SK-N-SH treated with all-trans-retinoic acid at 6 μM for 48 hours (cell line): ENCODE results near the gene SLC7A6OS.

Experiments
- ATAC-seq: fragments of 200-7000 bp; cut with Tn5 transposase; 3 replicates; pipeline ENCODE4 v1.9.1; 2020; ENCODE audit warnings: mild to moderate bottlenecking, moderate library complexity
- ARNTL ChIP-seq: fragments of 450-650 bp; formaldehyde crosslinking; IDR thresholded peaks from 2 replicates; pipeline ENCODE4 v1.5.0; 2020; ENCODE audit warnings: low read depth, mild to moderate bottlenecking, moderate library complexity, borderline replicate concordance
- BACH2 ChIP-seq: fragments of 250-450 bp; sonication (Bioruptor Pico); IDR thresholded peaks from 2 replicates; pipeline ENCODE4 v1.9.0; 2021; ENCODE audit warnings: mild to moderate bottlenecking, borderline replicate concordance
- CREB5 ChIP-seq: fragments of 250-450 bp; sonication (Bioruptor Pico); IDR thresholded peaks from 2 replicates; pipeline ENCODE4 v1.5.1; 2020; ENCODE audit warnings: low read depth, mild to moderate bottlenecking, moderate library complexity
- CSRNP3 ChIP-seq: fragments of 250-450 bp; sonication (Bioruptor Pico); IDR thresholded peaks from 2 replicates; pipeline ENCODE4 v1.5.1; 2021; ENCODE audit warnings: mild to moderate bottlenecking, moderate library complexity
- ESRRG ChIP-seq: fragments of 250-450 bp; sonication (Bioruptor Pico); IDR thresholded peaks from 2 replicates; pipeline ENCODE4 v1.6.1; 2021; ENCODE audit warnings: mild to moderate bottlenecking
- GLIS3 ChIP-seq: fragments of 250-450 bp; sonication (Bioruptor Pico); IDR thresholded peaks from 2 replicates; pipeline ENCODE4 v1.5.0; 2020; ENCODE audit warnings: mild to moderate bottlenecking, moderate library complexity
- OSR1 ChIP-seq: fragments of 250-450 bp; sonication (Bioruptor Pico); IDR thresholded peaks from 2 replicates; pipeline ENCODE4 v1.8.0; 2022; ENCODE audit warnings: moderate library complexity, mild to moderate bottlenecking, inconsistent platforms
- PATZ1 ChIP-seq: fragments of 250-450 bp; sonication (Bioruptor Pico); IDR thresholded peaks from 2 replicates; pipeline ENCODE4 v1.8.0; 2020; ENCODE audit warnings: mild to moderate bottlenecking, moderate library complexity, borderline replicate concordance
- POU6F1 ChIP-seq: fragments of 250-450 bp; sonication (Bioruptor Pico); IDR thresholded peaks from 2 replicates; pipeline ENCODE4 v1.8.0; 2021; ENCODE audit warnings: low read depth, mild to moderate bottlenecking, moderate library complexity, borderline replicate concordance
- PPARA ChIP-seq: fragments of 250-450 bp; sonication (Bioruptor Pico); IDR thresholded peaks from 2 replicates; pipeline ENCODE4 v1.5.0; 2020; ENCODE audit warnings: mild to moderate bottlenecking, borderline replicate concordance
- RARB ChIP-seq: fragments of 250-450 bp; sonication (Bioruptor Pico); IDR thresholded peaks from 2 replicates; pipeline ENCODE4 v1.8.0; 2021; ENCODE audit warnings: mild to moderate bottlenecking, moderate library complexity
- SNAI2 ChIP-seq: fragments of 250-450 bp; sonication (Bioruptor Pico); IDR thresholded peaks from 2 replicates; pipeline ENCODE4 v1.5.0; 2020; ENCODE audit warnings: mild to moderate bottlenecking, moderate library complexity
- TCF4 ChIP-seq: fragments of 250-450 bp; sonication (Bioruptor Pico); IDR thresholded peaks from 2 replicates; pipeline ENCODE4 v1.8.0; 2021; ENCODE audit warnings: mild to moderate bottlenecking, moderate library complexity, borderline replicate concordance
- TOX ChIP-seq: fragments of 250-450 bp; sonication (Bioruptor Pico); IDR thresholded peaks from 2 replicates; pipeline ENCODE4 v1.8.0; 2021; ENCODE audit warnings: mild to moderate bottlenecking, moderate library complexity, borderline replicate concordance
- TSHZ2 ChIP-seq: fragments of 250-450 bp; sonication (Bioruptor Pico); IDR thresholded peaks from 2 replicates; pipeline ENCODE4 v1.5.0; 2020; ENCODE audit warnings: mild to moderate bottlenecking, moderate library complexity
- ZC3H10 ChIP-seq: fragments of 250-450 bp; sonication (Bioruptor Pico); IDR thresholded peaks from 2 replicates; pipeline ENCODE4 v1.5.1; 2021; ENCODE audit warnings: mild to moderate bottlenecking, moderate library complexity
- ZFP3 ChIP-seq: fragments of 250-450 bp; sonication (Bioruptor Pico); IDR thresholded peaks from 2 replicates; pipeline ENCODE4 v1.5.0; 2020; ENCODE audit warnings: mild to moderate bottlenecking, moderate library complexity
- ZFP30 ChIP-seq: fragments of 450-650 bp; formaldehyde crosslinking; IDR thresholded peaks from 2 replicates; pipeline ENCODE4 v1.5.0; 2022; ENCODE audit warnings: mild to moderate bottlenecking, moderate library complexity
- ZNF565 ChIP-seq: fragments of 450-650 bp; formaldehyde crosslinking; conservative IDR thresholded peaks from 2 replicates; pipeline ENCODE4 v1.5.0; 2020; ENCODE audit warnings: low read depth, mild to moderate bottlenecking, moderate library complexity
- ZNF70 ChIP-seq: fragments of 450-650 bp; formaldehyde crosslinking; IDR thresholded peaks from 2 replicates; pipeline ENCODE4 v1.5.0; 2020; ENCODE audit warnings: mild to moderate bottlenecking, moderate library complexity
- ZNF8 ChIP-seq: fragments of 450-650 bp; formaldehyde crosslinking; IDR thresholded peaks from 2 replicates; pipeline ENCODE4 v1.5.0; 2020; ENCODE audit warnings: mild to moderate bottlenecking, moderate library complexity

Gene SLC7A6OS

GRCh38 chr16:68347605-68348004, 36.9 kb upstream of the SLC7A6OS start:
- no peak for TF ChIP-seq ZFP3 (CRISPR knock-in tag)
- no peak for TF ChIP-seq ZFP30 (CRISPR knock-in tag)
- no peak for ATAC-seq

GRCh38 chr16:68346892-68347480, 36.2 kb upstream of the SLC7A6OS start:
- TF ChIP-seq ZNF70 (CRISPR knock-in tag): no peak
- TF ChIP-seq SNAI2 (CRISPR knock-in tag): no peak
- no peak for TF ChIP-seq ZFP30 (CRISPR knock-in tag)
- no peak for TF ChIP-seq PATZ1 (CRISPR knock-in tag)
- TF ChIP-seq CSRNP3 (CRISPR knock-in tag): no peak
- no peak for TF ChIP-seq ESRRG (CRISPR knock-in tag)
- TF ChIP-seq ARNTL (CRISPR knock-in tag): no peak
- no peak for TF ChIP-seq POU6F1
- no peak for TF ChIP-seq ZNF8 (CRISPR knock-in tag)
- no peak for TF ChIP-seq CREB5 (CRISPR knock-in tag)
- no peak for TF ChIP-seq ZNF565 (CRISPR knock-in tag)
- no peak for TF ChIP-seq ZC3H10 (CRISPR knock-in tag)
- TF ChIP-seq, all 23 proteins: peak for 0
- no peak for ATAC-seq

- no peak for ATAC-seq
- TF ChIP-seq ZFP30 (CRISPR knock-in tag): no peak
- TF ChIP-seq ARNTL (CRISPR knock-in tag): no peak
- no peak for TF ChIP-seq TOX
- TF ChIP-seq BACH2 (CRISPR knock-in tag): no peak
- TF ChIP-seq TSHZ2 (CRISPR knock-in tag): no peak
- no peak for TF ChIP-seq CSRNP3 (CRISPR knock-in tag)
- TF ChIP-seq ZC3H10 (CRISPR knock-in tag): no peak
- no peak for TF ChIP-seq TCF4 (CRISPR knock-in tag)
- TF ChIP-seq CREB5 (CRISPR knock-in tag): no peak
- TF ChIP-seq GLIS3: no peak
- no peak for TF ChIP-seq OSR1
- TF ChIP-seq ZNF8 (CRISPR knock-in tag): no peak
- TF ChIP-seq PPARA (CRISPR knock-in tag): no peak
- no peak for TF ChIP-seq ZFP3 (CRISPR knock-in tag)
- TF ChIP-seq RARB (CRISPR knock-in tag): no peak
- TF ChIP-seq SNAI2 (CRISPR knock-in tag): no peak
Measured at GRCh38 chr16:68345958-68346635, 35.4 kb upstream of the SLC7A6OS start.
